ENCODE results near the gene MBNL1.

The MBNL1 gene

DNA sequence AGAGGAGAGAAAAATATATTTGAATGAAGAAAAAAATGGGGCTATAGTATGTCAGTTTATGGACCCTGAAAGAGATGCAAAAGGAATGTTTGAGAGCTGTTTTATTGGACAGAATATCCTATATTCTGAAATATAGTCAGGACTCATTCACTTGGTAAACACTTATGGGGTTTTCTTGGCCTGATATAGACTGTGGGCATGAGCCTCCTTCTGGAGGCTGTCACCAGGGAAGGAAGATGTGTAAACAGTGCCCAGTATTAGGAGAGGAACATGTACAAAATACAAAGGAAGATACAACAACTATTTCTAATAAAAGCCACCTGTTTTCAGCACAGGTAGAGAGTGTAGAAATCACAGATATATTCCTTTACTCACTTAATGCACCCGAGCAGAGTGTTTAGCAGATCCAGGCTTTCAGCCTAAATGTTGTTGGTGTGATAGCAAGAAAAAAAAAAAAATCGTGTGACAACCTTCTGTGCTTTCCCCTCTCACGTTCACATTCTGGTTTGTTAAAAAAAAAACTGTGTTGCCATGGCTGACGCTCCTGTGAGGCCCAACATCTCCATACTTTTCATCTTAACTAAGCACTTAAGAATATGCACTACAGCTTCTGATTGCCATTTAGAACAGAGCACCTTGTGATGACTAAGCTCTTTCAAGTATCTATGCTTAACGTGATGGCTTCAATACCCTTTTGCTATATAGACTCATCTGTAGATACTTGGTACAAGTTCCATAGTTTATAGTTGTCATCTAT lies 134.1 kb downstream of the MBNL1 start:
- Histone ChIP-seq H3K4me1 (ENCODE audit: control insufficient read depth, low read length) (peaks cover 47% of the 10 kb centered on the region), H3K27ac (ENCODE audit: low read depth, low read length) (no peak overlapping the region; the same call in 1 of the 2 replicates), H3K9me2 (replicated peaks; ENCODE audit: control insufficient read depth, low read length) (no peaks in the 10 kb centered on the region), H3F3A (ENCODE audit: control insufficient read depth, insufficient read depth) (peaks cover 5% of the 10 kb centered on the region; the same call in 1 of the 2 replicates), H3K9me3 (ENCODE audit: control insufficient read depth, insufficient read depth, low read length) (no peaks in the 10 kb centered on the region), H4K20me1 (ENCODE audit: control insufficient read depth, insufficient read depth, low read depth, low read length) (peaks cover 9% of the 10 kb centered on the region; the same call in 1 of the 2 replicates), H3K4me2 (ENCODE audit: low read length) (no peak overlapping the region), H3K79me2 (ENCODE audit: control insufficient read depth, low read length) (peaks cover 99% of the 10 kb centered on the region), H3K27me3 (ENCODE audit: control insufficient read depth, low read length) (no peaks in the 10 kb centered on the region), H3K36me3 (ENCODE audit: control insufficient read depth, low read length) (peaks cover 56% of the 10 kb centered on the region), H3K4me3 (ENCODE audit: low read length) (no peak overlapping the region)
- TF ChIP-seq, protein P1, sequence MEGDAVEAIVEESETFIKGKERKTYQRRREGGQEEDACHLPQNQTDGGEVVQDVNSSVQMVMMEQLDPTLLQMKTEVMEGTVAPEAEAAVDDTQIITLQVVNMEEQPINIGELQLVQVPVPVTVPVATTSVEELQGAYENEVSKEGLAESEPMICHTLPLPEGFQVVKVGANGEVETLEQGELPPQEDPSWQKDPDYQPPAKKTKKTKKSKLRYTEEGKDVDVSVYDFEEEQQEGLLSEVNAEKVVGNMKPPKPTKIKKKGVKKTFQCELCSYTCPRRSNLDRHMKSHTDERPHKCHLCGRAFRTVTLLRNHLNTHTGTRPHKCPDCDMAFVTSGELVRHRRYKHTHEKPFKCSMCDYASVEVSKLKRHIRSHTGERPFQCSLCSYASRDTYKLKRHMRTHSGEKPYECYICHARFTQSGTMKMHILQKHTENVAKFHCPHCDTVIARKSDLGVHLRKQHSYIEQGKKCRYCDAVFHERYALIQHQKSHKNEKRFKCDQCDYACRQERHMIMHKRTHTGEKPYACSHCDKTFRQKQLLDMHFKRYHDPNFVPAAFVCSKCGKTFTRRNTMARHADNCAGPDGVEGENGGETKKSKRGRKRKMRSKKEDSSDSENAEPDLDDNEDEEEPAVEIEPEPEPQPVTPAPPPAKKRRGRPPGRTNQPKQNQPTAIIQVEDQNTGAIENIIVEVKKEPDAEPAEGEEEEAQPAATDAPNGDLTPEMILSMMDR (IDR thresholded peaks at IDR 0.05; ENCODE audit: low read depth, low read length, poor library complexity, severe bottlenecking), result no peak
- TF ChIP-seq EZH2phosphoT487 (IDR thresholded peaks at IDR 0.05; ENCODE audit: borderline replicate concordance, low read length), result no peak

DNA sequence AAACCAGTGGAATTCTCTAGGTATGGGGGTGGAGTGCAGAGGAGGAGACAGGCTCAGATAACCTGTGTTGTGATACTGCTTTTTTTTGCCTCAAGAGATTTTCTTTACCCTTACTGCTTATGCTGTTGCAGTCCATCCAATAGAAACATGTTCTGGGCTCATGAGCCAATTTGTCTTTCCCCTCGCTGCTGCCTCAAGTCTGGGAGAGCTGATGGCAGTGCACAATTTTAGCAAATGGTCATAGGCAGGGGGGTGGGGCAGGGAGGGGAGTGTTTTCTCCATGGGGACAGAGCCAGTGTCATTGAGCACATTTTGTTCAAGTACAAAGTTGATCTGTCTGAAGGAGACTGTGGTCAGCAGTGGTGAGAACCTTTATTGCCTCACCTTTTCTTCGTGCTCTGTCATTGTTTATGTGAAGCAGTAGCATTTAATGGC lies 134.9 kb downstream of the MBNL1 start:
- H3K4me1 ChIP-seq (ENCODE audit: control insufficient read depth, low read length), result peaks cover 43% of the 10 kb centered on the region
- H3K9me2 ChIP-seq (replicated peaks; ENCODE audit: control insufficient read depth, low read length), result no peaks in the 10 kb centered on the region
- H3F3A ChIP-seq (ENCODE audit: control insufficient read depth, insufficient read depth), result peaks cover 5% of the 10 kb centered on the region; the same call in 1 of the 2 replicates
- no peak overlapping the region for H3K4me2 ChIP-seq (ENCODE audit: low read length)
- peaks cover 99% of the 10 kb centered on the region for H3K79me2 ChIP-seq (ENCODE audit: control insufficient read depth, low read length)
- no peak overlapping the region for H3K27ac ChIP-seq (ENCODE audit: low read depth, low read length)
- no peaks in the 10 kb centered on the region for H3K9me3 ChIP-seq (ENCODE audit: control insufficient read depth, insufficient read depth, low read length)
- H4K20me1 ChIP-seq (ENCODE audit: control insufficient read depth, insufficient read depth, low read depth, low read length), result peaks cover 8% of the 10 kb centered on the region; the same call in 1 of the 2 replicates
- no peak overlapping the region for H3K4me3 ChIP-seq (ENCODE audit: low read length)
- no peak for TF ChIP-seq EZH2phosphoT487 (IDR thresholded peaks at IDR 0.05; ENCODE audit: borderline replicate concordance, low read length)
- TF ChIP-seq, protein P1 (IDR thresholded peaks at IDR 0.05; ENCODE audit: low read depth, low read length, poor library complexity, severe bottlenecking), result no peak
- H3K27me3 ChIP-seq (ENCODE audit: control insufficient read depth, low read length), result no peaks in the 10 kb centered on the region
- H3K36me3 ChIP-seq (ENCODE audit: control insufficient read depth, low read length), result peaks cover 59% of the 10 kb centered on the region

DNA sequence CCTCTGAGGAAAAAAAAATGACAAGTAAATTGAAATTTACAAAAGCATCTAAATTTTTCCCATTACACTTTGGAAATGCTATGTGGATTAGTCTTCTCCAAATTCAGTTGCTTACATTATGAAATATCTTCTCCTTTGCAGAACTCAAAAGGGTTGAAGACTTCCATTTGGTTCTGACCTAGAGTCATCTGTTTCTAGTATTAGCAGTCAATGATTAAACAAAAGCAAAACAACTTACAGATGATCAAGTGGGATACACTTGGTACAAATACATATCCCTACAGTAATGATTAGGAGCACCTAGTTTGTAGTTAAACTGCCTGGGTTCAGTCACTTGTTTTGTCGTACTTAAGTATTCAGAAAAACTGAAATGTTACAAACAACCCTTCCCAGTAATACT lies 136.2 kb downstream of the MBNL1 start:
- no peak overlapping the region for H3K27ac ChIP-seq (ENCODE audit: low read depth, low read length)
- H3K4me1 ChIP-seq (ENCODE audit: control insufficient read depth, low read length), result peaks cover 34% of the 10 kb centered on the region
- peaks cover 4% of the 10 kb centered on the region; the same call in 1 of the 2 replicates for H4K20me1 ChIP-seq (ENCODE audit: control insufficient read depth, insufficient read depth, low read depth, low read length)
- no peak overlapping the region for H3K4me2 ChIP-seq (ENCODE audit: low read length)
- no peaks in the 10 kb centered on the region for H3K27me3 ChIP-seq (ENCODE audit: control insufficient read depth, low read length)
- peaks cover 49% of the 10 kb centered on the region for H3K36me3 ChIP-seq (ENCODE audit: control insufficient read depth, low read length)
- H3F3A ChIP-seq (ENCODE audit: control insufficient read depth, insufficient read depth), result peaks cover 5% of the 10 kb centered on the region; the same call in 1 of the 2 replicates
- TF ChIP-seq, protein P1 (IDR thresholded peaks at IDR 0.05; ENCODE audit: low read depth, low read length, poor library complexity, severe bottlenecking), result no peak
- no peak for TF ChIP-seq EZH2phosphoT487 (IDR thresholded peaks at IDR 0.05; ENCODE audit: borderline replicate concordance, low read length)
- H3K9me3 ChIP-seq (ENCODE audit: control insufficient read depth, insufficient read depth, low read length), result no peaks in the 10 kb centered on the region
- peaks cover 98% of the 10 kb centered on the region for H3K79me2 ChIP-seq (ENCODE audit: control insufficient read depth, low read length)
- H3K9me2 ChIP-seq (replicated peaks; ENCODE audit: control insufficient read depth, low read length), result no peaks in the 10 kb centered on the region
- no peak overlapping the region for H3K4me3 ChIP-seq (ENCODE audit: low read length)
